ENCODE data around the gene ADAMTS10.
"Not testable (repeated sequence)": the region's sequence is repeated elsewhere in the genome, so short reads cannot be mapped to it uniquely, and the experiment has no call there.

Gene ADAMTS10

GRCh38 chr19:8622886-8623285 lies 12.4 kb upstream of the ADAMTS10 start:
- FAIRE-seq: not testable (repeated sequence)

GRCh38 chr19:8618751-8619150 lies 8.2 kb upstream of the ADAMTS10 start:
- no peak for FAIRE-seq

DNA sequence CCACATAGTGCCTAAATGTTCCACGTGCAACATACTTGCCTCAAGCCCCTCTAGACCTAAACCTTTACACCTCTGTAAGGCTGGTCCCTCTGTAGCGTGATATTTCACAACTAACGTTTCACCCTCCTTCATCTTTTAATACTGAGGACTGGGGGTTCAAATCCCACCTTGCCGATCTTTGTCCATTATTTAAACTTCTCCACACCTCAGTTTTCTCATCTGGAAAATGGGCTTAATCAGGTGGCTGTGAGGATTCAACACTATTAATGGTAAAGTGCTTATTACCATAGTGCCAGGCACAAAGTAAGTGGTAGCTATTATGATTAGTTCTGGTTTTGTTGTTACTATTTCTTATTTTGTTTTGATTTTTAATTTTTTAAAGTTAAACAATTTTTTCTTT lies 7.5 kb upstream of the ADAMTS10 start:
- no peak for FAIRE-seq

DNA sequence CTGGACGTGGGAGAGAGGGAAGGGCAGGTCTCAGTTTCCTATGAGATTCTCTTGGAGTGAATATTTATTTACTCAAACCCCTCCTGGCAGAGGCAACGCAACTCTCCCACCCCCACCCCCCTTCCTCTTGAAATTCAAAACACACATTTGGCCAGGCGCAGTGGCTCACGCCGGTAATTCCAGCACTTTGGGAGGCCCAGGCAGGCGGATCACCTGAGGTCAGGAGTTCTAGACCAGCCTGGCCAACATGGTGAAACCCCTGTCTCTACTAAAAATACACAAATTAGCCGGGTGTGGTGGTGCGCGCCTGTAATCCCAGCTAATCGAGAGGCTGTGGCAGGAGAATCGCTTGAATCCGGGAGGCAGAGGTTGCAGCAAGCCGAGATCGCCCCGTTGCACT lies 6.8 kb upstream of the ADAMTS10 start:
- not testable (repeated sequence) for FAIRE-seq

GRCh38 chr19:8616861-8617260 lies 6.3 kb upstream of the ADAMTS10 start:
- FAIRE-seq: no peak

DNA sequence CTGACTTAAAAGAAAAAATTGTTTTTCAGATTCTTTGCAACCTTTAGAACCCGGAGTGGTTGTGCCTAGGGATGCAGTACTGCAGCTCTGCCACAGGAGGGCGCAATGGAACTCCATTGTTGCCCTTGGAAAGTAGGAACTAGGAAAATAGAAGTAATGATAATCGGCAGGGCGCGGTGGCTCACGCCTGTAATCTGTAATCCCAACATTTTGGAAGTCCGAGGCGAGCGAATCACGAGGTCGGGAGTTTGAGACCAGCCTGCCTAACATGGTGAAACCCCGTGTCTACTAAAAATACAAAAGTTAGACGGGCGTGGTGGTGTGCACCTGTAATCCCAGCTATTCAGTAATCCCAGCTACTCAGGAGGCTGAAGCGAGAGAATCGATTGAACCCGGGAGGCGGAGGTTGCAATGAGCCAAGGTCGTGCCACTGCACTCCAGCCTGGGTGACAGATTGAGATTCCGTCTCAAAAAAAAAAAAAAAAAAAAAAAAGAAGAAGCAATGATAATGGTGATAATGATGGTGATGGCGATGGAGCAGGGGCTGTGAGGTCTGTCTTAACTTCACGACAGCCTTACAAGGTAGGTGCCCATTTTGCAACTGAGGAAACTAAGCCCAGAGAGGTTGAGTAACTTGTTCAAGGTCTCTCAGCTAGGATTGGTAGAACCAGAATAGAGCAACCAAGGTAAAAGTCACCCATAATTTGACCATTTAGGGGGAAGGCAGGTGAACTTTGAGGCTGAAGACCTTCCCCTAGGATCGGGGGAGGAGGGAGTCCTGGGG lies 5.5 kb upstream of the ADAMTS10 start:
- FAIRE-seq: no peak

DNA sequence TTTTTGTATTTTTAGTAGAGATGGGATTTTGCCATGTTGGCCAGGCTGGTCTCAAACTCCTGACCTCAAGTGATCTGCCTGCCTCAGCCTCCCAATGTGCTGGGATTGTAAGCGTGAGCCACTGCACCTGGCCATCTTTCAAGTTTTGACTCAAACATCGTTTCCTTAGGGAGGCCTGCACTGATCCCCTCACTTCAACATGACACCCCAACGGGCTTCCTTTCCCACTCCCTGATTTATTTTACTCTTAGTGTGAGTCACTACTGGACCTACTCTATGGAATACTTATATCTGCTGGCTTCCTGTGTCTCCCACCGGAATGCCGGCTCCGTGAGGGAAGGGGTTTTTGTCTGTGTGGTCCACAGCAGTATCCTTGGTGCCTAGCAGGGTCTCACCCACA lies 4.5 kb upstream of the ADAMTS10 start:
- FAIRE-seq: no peak

DNA sequence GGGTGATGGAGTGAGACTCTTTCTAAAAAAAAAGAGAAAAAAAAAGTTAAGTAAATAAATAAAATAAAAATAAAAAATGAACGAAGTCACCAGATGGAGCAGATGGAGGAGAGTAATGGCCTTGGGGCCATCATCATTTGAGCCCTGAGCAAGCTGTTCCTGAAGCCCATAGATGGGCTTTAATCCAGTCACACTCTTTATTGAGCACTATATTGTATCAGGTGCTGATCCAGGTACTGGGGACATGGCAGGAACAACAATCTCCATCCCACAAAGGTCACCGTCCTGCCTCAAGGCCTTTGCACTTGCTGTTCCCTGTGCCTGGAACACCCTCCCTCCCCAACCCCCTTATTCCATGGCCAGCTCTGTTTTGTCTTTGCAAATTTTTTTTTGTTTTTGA lies 3.9 kb upstream of the ADAMTS10 start:
- no peak for FAIRE-seq

DNA sequence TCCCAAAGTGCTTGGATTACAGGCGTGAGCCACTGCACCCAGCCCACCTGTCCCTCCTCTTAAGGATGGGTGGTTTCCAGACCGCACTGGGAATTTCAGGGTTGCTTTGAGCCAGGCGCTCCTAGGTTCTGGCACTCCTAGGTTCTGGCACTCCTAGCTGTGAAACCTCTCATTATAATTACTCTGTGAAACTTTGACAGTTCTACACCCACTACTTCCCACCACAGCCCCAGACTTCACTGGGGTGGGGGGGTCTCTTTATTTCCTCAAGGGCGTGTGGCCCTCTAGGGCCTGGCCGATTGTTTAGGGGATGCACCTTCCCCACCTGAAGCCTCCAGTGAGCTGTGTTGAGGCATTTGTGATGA lies 2.3 kb upstream of the ADAMTS10 start:
- no peak for FAIRE-seq

DNA sequence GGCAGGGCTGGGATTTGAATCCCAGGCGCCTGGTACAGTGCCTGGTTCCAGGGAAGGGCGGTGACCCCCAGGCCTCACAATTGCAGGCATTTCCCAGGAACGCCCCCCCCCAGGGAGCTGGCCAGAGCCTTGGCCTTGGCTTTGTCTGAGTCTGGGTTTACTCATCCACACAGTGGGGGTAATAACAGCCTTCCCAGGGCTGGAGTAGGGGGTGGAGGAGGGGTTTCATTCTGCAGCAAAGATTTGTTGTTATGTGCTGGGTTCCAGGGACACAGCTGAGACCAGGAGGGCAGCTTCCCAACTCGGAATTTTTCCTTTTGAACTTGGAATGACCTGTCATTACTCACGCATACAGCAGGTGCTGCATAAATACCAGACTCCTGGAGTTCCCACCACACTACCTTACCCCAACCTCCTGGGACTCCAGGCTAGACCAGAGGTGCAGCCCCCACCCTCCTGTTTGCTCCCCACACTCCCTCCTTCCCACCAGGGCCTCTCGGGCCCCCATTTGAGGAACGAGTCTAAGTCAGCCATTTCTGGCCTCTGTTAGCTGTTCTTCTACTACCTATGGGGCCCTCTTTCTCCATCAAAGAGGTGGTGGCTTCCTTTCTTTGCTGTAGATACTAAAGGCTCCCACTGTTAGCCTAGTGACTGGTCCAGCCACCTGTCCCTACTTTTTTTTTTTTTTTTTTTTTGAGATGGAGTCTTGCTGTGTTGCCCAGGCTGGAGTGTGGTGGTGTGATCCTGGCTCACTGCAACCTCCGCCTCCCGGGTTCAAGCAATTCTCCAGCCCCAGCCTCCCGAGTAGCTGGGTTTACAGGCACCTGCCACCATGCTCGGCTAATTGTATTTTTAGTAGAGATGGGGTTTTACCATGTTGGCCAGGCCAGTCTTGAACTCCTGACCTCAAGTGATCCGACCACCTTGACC lies 1.6 kb upstream of the ADAMTS10 start:
- no peak for FAIRE-seq

- FAIRE-seq: no peak
Measured at GRCh38 chr19:8611391-8611876, 919 bp upstream of the ADAMTS10 start.

DNA sequence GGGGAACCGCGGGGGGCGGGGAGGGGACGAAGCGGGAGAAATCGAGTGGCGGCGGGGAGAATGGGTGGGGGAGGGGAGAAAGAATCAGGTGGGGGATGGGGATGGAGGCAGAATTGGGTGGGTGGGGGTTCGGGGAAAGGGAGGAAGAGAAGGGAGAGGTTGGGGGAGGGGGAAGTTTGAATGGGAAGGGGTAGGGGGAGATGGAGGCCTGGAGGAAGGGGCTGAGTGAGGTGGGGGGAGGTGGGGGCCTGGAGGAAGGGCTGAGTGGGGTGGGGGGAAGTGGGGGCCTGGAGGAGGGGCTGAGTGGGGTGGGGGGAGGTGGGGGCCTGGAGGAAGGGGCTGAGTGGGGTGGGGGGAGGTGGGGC lies 403 bp upstream of the ADAMTS10 start:
- FAIRE-seq: no peak

- no peak for FAIRE-seq
Measured at GRCh38 chr19:8609279-8610040, 1.1 kb downstream of the ADAMTS10 start.

GRCh38 chr19:8608941-8609278 lies 1.6 kb downstream of the ADAMTS10 start:
- FAIRE-seq: no peak

DNA sequence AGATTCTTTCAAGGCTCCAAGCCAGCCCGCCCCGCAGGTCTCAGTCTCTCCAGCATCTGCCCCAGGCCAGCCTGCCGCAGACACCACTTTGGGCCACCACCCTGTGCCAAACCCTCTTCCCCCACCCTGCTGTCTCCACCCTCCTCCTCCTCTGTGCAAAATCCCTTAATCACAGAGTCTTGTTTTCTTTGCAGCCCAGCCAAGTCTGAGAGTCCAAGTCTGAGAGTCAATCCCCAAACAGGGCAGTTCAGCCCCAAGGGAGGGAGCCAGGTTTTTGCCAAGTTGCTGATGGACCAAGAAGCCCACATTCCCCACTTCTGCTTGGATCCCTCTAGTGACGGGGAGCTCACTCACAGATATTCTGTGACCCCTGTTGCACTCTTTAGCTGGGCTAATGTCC lies 3.1 kb downstream of the ADAMTS10 start:
- no peak for FAIRE-seq

DNA sequence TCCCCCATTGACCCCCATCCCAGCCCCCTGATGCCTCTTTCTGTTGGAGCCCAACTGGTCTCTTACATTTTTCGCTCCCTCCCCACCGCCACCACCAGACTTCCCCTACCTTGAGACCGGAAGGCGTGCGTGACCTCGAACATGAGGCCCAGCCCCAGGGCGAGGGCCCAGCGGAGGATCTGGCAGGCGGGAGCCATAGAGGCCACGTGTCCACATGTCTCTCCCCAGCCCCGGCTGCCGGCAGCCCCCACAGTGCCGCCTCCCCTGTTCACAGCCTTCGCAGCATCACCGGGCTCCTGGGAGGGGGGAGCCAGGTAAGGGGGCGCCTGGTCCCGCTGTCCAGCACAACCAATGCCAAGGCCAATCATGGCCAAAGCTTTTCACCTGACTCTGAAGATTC lies 5.0 kb downstream of the ADAMTS10 start:
- FAIRE-seq: no peak

DNA sequence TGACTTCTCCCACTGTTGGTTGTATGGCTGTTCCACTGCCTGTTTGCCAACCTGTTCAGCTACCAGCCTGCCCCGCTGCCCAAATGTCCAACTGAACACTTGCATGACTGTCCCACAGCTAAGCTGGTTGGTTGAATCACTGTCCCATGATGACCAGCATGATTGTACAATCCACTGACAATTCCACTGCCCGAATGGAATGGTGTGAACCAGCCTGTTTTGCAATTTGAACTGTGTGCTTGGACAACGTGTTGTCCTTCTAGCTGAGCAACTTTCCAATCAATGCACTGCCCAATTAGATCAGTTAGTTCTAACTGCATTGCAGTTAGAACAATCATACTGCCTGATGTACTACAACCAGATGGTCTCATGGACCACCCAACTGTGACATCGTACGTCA lies 8.7 kb downstream of the ADAMTS10 start:
- FAIRE-seq: no peak

DNA sequence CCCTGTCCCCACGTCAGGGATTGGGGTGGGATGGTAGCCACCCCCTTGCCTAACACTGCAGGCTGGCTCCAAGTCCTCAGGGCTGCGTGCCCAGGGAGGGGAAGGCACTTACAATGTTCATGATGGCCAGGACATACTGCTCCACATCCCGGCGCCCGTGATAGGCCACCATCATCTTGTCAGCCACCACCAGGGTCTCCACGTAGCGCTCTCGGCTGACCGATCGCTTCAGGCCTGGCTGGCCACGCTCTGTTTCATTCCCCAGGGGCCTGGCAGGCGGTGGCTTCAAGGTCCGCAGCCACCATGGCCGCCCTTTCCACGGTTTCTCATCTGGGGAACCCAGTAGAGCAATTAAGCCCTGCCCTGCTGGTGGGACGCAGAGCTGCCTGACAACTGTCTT lies 9.7 kb downstream of the ADAMTS10 start:
- FAIRE-seq: no peak

DNA sequence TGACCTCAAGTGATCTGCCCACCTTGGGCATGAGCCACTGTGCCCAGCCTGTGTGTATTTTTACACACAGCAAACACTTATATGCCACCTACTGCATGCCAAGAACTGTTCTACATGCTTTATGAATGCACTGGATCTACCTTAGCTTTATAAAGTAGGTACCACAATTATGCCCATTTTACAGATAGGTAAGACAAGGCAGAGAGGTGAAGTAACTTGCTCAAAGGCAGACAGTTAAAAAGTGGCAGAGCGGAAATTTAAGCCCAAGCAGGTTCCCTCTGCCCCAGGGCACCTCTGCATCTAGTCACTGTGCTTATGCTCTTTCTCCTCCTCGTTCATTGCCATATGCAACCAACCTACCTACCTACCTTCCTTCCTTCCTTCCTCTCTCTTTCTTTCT lies 10.5 kb downstream of the ADAMTS10 start:
- FAIRE-seq: no peak

DNA sequence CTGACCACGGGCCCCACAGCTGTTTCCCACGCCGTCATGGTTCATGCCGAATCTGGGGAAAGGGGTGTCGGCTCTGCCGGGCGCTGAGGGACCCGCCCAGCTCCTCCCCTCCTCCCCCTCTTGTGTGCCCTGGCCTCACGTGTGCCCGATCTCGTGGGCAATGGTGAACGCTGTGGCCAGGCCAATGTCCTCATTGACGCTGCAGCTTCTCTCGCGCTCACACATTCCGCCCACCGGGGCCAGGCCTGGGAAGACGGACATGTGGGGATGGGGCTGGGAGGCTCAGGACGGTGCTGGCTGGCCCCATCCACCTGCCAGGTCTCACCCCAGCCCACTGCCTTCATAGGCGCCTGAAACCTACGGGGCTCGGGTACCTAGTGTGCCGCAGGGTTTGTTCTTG lies 14.3 kb downstream of the ADAMTS10 start:
- FAIRE-seq: no peak

DNA sequence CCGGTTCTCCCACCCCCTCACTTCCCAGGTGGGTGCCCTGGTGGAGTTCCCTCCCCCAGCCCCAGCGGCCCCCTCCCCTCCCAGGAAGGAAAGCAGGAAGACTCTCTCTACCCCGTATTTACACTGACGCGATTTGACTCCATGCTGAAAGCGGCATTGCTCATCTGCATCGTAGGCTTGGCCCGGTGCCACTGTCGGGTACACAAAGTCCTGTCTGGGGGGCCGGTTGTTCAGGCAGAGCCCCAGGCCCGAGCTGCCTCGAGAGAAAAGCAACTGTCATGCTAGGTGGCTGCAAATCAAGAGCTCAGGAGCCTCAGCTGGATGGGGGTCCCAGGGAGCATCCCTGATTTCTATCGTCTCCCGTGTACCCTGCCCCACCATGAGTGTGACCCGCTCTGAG lies 14.9 kb downstream of the ADAMTS10 start:
- FAIRE-seq: no peak

- FAIRE-seq: no peak
Measured at GRCh38 chr19:8593931-8594330, 16.6 kb downstream of the ADAMTS10 start.

DNA sequence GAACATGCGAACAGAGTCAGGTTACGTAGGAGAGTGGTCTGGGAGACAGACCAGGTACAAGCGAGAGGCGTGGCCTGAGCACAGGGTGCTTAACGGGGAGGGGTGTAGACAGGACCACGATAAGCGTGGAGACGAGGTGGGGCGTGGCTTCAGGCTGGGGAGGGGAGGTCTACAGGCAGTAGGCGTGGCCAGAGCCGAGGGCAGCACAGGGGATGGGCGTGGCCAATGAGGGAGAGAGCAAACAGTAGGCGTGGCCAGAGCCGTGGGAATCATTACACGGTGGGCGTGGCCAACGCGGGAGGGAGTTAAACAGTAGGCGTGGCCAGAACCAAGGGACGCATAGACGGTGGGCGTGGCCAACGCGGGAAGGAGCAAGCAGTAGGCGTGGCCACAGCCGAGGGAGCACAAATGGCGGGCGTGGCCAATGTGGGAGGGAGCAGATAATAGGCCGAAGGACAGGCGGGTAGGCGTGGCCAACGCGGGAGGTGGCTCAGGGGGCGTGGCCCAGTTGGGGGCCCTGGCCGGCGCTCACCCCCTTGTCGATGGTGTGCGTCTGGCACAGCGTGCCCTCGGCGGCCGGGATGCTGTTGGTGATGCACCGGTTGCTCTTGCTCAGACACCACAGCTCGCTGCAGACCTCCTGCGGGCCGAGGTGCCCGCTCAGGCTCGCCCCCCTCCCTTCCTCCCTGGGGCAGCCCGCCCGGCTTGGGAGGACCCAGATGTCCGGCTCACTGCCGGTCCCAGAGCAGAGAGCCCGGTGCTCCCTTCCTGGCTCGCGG lies 18.1 kb downstream of the ADAMTS10 start:
- FAIRE-seq: no peak
